ENCODE data around the gene FKBP8. TPM values are rescaled to one million over a fixed set of nuclear protein-coding genes. Genes with fewer than 3 reads are reported as not detected.

FKBP8 gene
- total RNA-seq, 1 experiment from 2014 or later = 182 TPM

GRCh38 chr19:18537431-18537830, 5.9 kb downstream of the FKBP8 start:
- BruUV-seq (replicated peaks) = no TSS peak
- Histone ChIP-seq H3K9me3 (ENCODE audit: control insufficient read depth, insufficient read depth, low read depth, low read length) (no peaks in the 10 kb centered on the region), H3K4me1 (ENCODE audit: control insufficient read depth, insufficient read depth, low read length) (0 out of 2 replicates have a peak, but pooled peaks cover 5% of the 10 kb centered on the region), H3K36me3 (ENCODE audit: control insufficient read depth, insufficient read depth, low read length) (peaks cover 2% of the 10 kb centered on the region), H3K27me3 (ENCODE audit: control insufficient read depth, insufficient read depth, low read length) (no peaks in the 10 kb centered on the region), H3K27ac (ENCODE audit: low read length) (no peak overlapping the region), H3K4me3 (ENCODE audit: low read depth in 2 of 2, low read length in 2 of 2) (no peak overlapping the region)
- CTCF ChIA-PET = no interaction called here
- TF ChIP-seq POLR2AphosphoS5 (IDR thresholded peaks at IDR 0.05; ENCODE audit: low read depth, low read length) = no peak
- no peak for TF ChIP-seq TCF7L2 (IDR thresholded peaks at IDR 0.05; ENCODE audit: low read depth, low read length)
- TF ChIP-seq SIN3A (IDR thresholded peaks at IDR 0.05; ENCODE audit: borderline replicate concordance, insufficient read depth, low read depth, low read length) = no peak
- no peak for TF ChIP-seq REST (IDR thresholded peaks at IDR 0.05; ENCODE audit: insufficient read depth in 1 of 2, low read depth in 2 of 2, low read length in 1 of 2)
- no peak for TF ChIP-seq CTCF (IDR thresholded peaks at IDR 0.05)
- intact Hi-C loops (cut with micrococcal nuclease; ENCODE audit: unreplicated experiment) (no loop called here), in situ Hi-C loops (cut with HindIII; ENCODE audit: low pct_unique_long_range_greater_than_20kb, low sequenced_read_pairs) (no loop called here)
- ATAC-seq (no peak), DNase-seq (ENCODE audit: low read depth, low spot score) (no peak)
- POLR2A ChIA-PET = interaction anchor here (0.6 kb wide), 1 partner anchor 17 kb away, joined by 4 read pairs; no protein-coding TSS in a partner anchor

- ChIA-PET POLR2A (no interaction called here), CTCF (interaction anchor here (1.2 kb wide), 1 partner anchor 83 kb away, joined by 3 read pairs; no protein-coding TSS in a partner anchor)
- no peak for TF ChIP-seq TCF7L2 (IDR thresholded peaks at IDR 0.05; ENCODE audit: low read depth, low read length)
- Histone ChIP-seq H3K27me3 (ENCODE audit: control insufficient read depth, insufficient read depth, low read length) (no peaks in the 10 kb centered on the region), H3K36me3 (ENCODE audit: control insufficient read depth, insufficient read depth, low read length) (peaks cover 2% of the 10 kb centered on the region; the same call in 1 of the 2 replicates), H3K4me3 (ENCODE audit: low read depth in 2 of 2, low read length in 2 of 2) (no peak overlapping the region), H3K27ac (ENCODE audit: low read length) (no peak overlapping the region), H3K9me3 (ENCODE audit: control insufficient read depth, insufficient read depth, low read depth, low read length) (no peaks in the 10 kb centered on the region), H3K4me1 (ENCODE audit: control insufficient read depth, insufficient read depth, low read length) (no peaks in the 10 kb centered on the region)
- in situ Hi-C loops (cut with HindIII; ENCODE audit: low pct_unique_long_range_greater_than_20kb, low sequenced_read_pairs) = no loop called here
- ATAC-seq = no peak
- no TSS peak for BruUV-seq (replicated peaks)
- intact Hi-C loops (cut with micrococcal nuclease; ENCODE audit: unreplicated experiment) = no loop called here
- no peak for DNase-seq (ENCODE audit: low read depth, low spot score)
These were observed 6.9 kb downstream of the FKBP8 start for GRCh38 chr19:18536475-18536874.

GRCh38 chr19:18533058-18533457, 10.3 kb downstream of the FKBP8 start:
- in situ Hi-C loops (cut with HindIII; ENCODE audit: low pct_unique_long_range_greater_than_20kb, low sequenced_read_pairs) = no loop called here
- Histone ChIP-seq H3K27me3 (ENCODE audit: control insufficient read depth, insufficient read depth, low read length) (no peaks in the 10 kb centered on the region), H3K4me3 (ENCODE audit: low read depth in 2 of 2, low read length in 2 of 2) (no peak overlapping the region), H3K4me1 (ENCODE audit: control insufficient read depth, insufficient read depth, low read length) (no peaks in the 10 kb centered on the region), H3K9me3 (ENCODE audit: control insufficient read depth, insufficient read depth, low read depth, low read length) (no peaks in the 10 kb centered on the region), H3K36me3 (ENCODE audit: control insufficient read depth, insufficient read depth, low read length) (no peaks in the 10 kb centered on the region), H3K27ac (ENCODE audit: low read length) (no peak overlapping the region)
- ATAC-seq (no peak), DNase-seq (ENCODE audit: low read depth, low spot score) (no peak)
- intact Hi-C loops (cut with micrococcal nuclease; ENCODE audit: unreplicated experiment) = no loop called here
- no peak for TF ChIP-seq REST (IDR thresholded peaks at IDR 0.05; ENCODE audit: insufficient read depth in 1 of 2, low read depth in 2 of 2, low read length in 1 of 2)
- no peak for TF ChIP-seq CTCF (IDR thresholded peaks at IDR 0.05)
- no peak for TF ChIP-seq POLR2AphosphoS5 (IDR thresholded peaks at IDR 0.05; ENCODE audit: low read depth, low read length)
- TF ChIP-seq SIN3A (IDR thresholded peaks at IDR 0.05; ENCODE audit: borderline replicate concordance, insufficient read depth, low read depth, low read length) = no peak
- no peak for TF ChIP-seq TCF7L2 (IDR thresholded peaks at IDR 0.05; ENCODE audit: low read depth, low read length)
- CTCF ChIA-PET = interaction anchor here (0.5 kb wide), 1 partner anchor 50 kb away, joined by 3 read pairs; no protein-coding TSS in a partner anchor
- BruUV-seq (replicated peaks) = no TSS peak
- POLR2A ChIA-PET = no interaction called here
